Measurements from ENCODE around the gene GBE1. TPM values are rescaled to one million over a fixed set of nuclear protein-coding genes. Genes with fewer than 3 reads are reported as not detected.

GBE1 gene
- total and polyA plus RNA-seq, 12 donors, result 16.0 to 104 (median 82.4) TPM

DNA sequence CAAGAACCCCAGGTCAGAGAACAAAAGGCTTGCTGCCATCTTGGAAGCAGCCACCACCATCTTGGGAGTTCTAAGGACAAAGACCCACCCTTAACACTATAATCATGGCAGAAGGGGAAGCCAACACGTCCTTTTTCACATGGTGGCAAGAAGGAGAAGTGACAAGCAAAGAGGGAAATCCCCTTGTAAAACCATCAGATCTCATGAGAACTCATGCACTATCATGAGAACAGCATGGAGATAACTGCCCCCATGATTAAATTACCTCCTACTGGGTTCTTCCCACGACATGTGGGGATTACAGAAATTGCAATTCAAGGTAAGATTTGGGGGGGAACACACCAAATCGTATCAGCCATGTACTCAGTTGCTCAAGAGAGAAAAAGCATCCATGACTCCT, 21.1 kb upstream of the GBE1 start:
- H3K36me3 ChIP-seq (replicated peaks in 1 of 2), result no peaks in the 10 kb centered on the region
- H3K27me3 ChIP-seq, result no peaks in the 10 kb centered on the region
- no peak overlapping the region for H3K27ac ChIP-seq
- intact Hi-C loops (cut with DNase I), result no loop called here
- TF ChIP-seq POLR2A (IDR thresholded peaks at IDR 0.05), result no peak
- TF ChIP-seq, protein P1, sequence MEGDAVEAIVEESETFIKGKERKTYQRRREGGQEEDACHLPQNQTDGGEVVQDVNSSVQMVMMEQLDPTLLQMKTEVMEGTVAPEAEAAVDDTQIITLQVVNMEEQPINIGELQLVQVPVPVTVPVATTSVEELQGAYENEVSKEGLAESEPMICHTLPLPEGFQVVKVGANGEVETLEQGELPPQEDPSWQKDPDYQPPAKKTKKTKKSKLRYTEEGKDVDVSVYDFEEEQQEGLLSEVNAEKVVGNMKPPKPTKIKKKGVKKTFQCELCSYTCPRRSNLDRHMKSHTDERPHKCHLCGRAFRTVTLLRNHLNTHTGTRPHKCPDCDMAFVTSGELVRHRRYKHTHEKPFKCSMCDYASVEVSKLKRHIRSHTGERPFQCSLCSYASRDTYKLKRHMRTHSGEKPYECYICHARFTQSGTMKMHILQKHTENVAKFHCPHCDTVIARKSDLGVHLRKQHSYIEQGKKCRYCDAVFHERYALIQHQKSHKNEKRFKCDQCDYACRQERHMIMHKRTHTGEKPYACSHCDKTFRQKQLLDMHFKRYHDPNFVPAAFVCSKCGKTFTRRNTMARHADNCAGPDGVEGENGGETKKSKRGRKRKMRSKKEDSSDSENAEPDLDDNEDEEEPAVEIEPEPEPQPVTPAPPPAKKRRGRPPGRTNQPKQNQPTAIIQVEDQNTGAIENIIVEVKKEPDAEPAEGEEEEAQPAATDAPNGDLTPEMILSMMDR (IDR thresholded peaks at IDR 0.05), result no peak
- no peak for DNase-seq
- 28 to 47% (median 29%) methylated on average over 3 of the region's 3 CpGs for WGBS, 4 donors
- peaks cover 8 to 10% of the 10 kb centered on the region in 2 donors for H3K4me1 ChIP-seq (replicated peaks in 1 of 2)
- no peak overlapping the region for H3K4me3 ChIP-seq
- no peaks in the 10 kb centered on the region for H3K9me3 ChIP-seq (replicated peaks in 1 of 3)

GRCh38 chr3:81778678-81779182, 17.3 kb upstream of the GBE1 start:
- peaks cover 8 to 10% of the 10 kb centered on the region in 2 donors for H3K4me1 ChIP-seq (replicated peaks in 1 of 2)
- intact Hi-C loops (cut with DNase I), result no loop called here
- peak in 2 of 7 donors; percentile 13 to 18 for DNase-seq
- no peaks in the 10 kb centered on the region for H3K9me3 ChIP-seq (replicated peaks in 1 of 3)
- no peaks in the 10 kb centered on the region for H3K36me3 ChIP-seq (replicated peaks in 1 of 2)
- no peak overlapping the region for H3K27ac ChIP-seq
- H3K4me3 ChIP-seq, result no peak overlapping the region
- TF ChIP-seq POLR2A (IDR thresholded peaks at IDR 0.05), result no peak
- TF ChIP-seq, protein P1 (IDR thresholded peaks at IDR 0.05), result no peak
- 24 to 38% (median 32%) methylated on average over 4 of the region's 4 CpGs for WGBS, 4 donors
- no peaks in the 10 kb centered on the region for H3K27me3 ChIP-seq

DNA sequence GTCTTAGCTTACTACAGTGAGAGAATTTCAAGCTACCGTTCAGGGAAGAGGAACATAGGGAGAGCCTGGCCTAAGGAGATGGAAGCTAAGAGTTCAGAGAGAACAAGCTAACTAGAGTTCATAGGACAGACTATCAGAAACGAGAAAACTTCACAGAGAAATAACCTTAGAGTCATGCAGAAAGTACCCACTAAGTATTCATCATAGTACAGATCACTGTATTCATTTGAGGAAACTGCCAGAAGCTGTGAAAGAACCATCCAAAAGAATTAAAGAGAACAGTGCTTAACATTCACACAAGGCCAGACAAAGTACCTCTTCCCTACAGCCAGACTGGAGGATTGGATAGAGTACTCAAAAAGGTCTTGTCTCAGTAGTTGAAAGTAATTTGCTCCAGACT, 15.2 kb upstream of the GBE1 start:
- H3K4me3 ChIP-seq, result no peak overlapping the region
- DNase-seq, result no peak
- intact Hi-C loops (cut with DNase I), result no loop called here
- H3K27me3 ChIP-seq, result no peaks in the 10 kb centered on the region
- H3K27ac ChIP-seq, result no peak overlapping the region
- H3K4me1 ChIP-seq (replicated peaks in 1 of 2), result peaks cover 8 to 10% of the 10 kb centered on the region in 2 donors
- H3K36me3 ChIP-seq (replicated peaks in 1 of 2), result no peaks in the 10 kb centered on the region
- 77 to 85% (median 83%) methylated on average over 2 of the region's 2 CpGs for WGBS, 4 donors
- no peaks in the 10 kb centered on the region for H3K9me3 ChIP-seq (replicated peaks in 1 of 3)
- TF ChIP-seq POLR2A (IDR thresholded peaks at IDR 0.05), result no peak
- TF ChIP-seq, protein P1 (IDR thresholded peaks at IDR 0.05), result no peak

DNA sequence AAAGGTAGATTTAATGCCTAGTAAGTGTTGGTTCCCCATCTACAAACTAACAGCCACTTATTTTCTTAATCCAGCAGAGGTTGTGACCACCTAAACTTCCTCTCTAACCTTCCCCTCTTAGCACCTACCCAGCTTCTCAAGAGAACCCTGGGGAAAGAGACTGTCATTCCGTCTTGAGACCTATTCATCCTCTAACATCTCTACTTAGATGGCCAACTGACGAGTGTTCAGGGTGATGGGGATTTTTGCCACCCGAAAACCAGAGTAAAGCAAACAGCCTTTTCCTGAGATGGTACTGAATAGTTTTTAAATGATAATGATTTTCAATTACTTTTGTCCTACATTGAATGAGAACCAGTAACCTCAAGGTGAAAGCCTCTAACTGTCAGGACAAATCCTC, 9.3 kb upstream of the GBE1 start:
- 78 to 93% (median 86%) methylated on average over 3 of the region's 3 CpGs for WGBS, 4 donors

More for the DNA sequence above, 9.3 kb upstream of the GBE1 start:
- no peaks in the 10 kb centered on the region for H3K27me3 ChIP-seq
- no peak for DNase-seq
- no peak overlapping the region for H3K27ac ChIP-seq
- H3K4me1 ChIP-seq (replicated peaks in 1 of 2), result no peaks in the 10 kb centered on the region
- no peaks in the 10 kb centered on the region for H3K36me3 ChIP-seq (replicated peaks in 1 of 2)
- intact Hi-C loops (cut with DNase I), result no loop called here
- no peak overlapping the region for H3K4me3 ChIP-seq
- no peak for TF ChIP-seq POLR2A (IDR thresholded peaks at IDR 0.05)
- TF ChIP-seq, protein P1 (IDR thresholded peaks at IDR 0.05), result no peak
- no peaks in the 10 kb centered on the region for H3K9me3 ChIP-seq (replicated peaks in 1 of 3)

Measured in adrenal gland (tissue), 12 donors.